T-helper 1 cell treated with Interleukin-12 subunit alpha and Interleukin-12 subunit beta and Interleukin-4 antibody, amounts not matched to agents 30 ng/mL and 1 ng/mL, for 36 hours (primary cell): ENCODE data around the gene KRT75. TPM values are rescaled to one million over a fixed set of nuclear protein-coding genes. Genes with fewer than 3 reads are reported as not detected.
"Not testable (repeated sequence)": the region's sequence is repeated elsewhere in the genome, so short reads cannot be mapped to it uniquely, and the experiment has no call there.

Experiments used
- intact Hi-C: fragments of 100-400 bp; cut with micrococcal nuclease; formaldehyde crosslinking; loops from one replicate; pipeline ENCODE4 v1.15.1; 2024
- total RNA-seq: library from RNA; stranded (reverse); gene quantifications from 2 replicates; pipeline ENCODE4 v1.2.3, GENCODE V29; 2022

The KRT75 gene
- total RNA-seq, 1 donor from 2014 or later: not detected

DNA sequence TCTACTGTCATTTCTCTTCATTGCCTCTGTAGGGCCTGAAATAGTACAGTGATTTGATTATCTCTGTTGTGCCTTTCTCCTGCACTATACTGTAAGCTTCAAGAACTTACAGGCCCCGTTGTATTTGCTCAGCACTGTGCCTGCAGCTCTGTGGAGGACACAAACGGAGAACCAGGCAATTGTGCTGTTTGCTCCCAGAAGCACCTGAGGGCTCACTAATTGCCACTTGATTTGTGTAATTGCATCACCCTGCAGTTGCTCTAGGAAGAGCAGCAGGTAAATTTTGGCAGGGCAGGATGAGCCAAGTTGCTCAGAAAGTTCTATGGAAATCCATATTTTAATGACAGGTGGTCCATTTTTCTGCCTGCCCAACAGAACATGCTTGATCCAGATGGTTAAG, 16.4 kb downstream of the KRT75 start:
- intact Hi-C loops: no loop called here

DNA sequence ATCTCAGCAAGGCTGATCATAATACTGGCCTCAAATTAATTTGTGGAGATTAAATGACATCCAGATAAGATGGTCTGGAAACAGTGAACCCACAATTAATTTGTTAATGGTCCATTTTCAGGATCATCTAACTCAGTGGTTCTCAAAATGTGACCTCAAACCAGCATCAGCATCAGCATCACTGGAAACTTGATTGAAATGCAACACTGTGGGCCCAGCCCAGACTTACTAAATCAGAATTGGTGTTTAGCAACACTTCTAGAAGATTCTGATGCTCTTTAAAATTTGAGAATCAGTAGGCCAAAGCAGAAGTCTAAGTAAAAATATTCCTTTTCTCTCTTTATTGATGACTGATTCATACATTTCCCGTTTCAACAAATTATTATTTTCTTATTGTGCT, 17.4 kb downstream of the KRT75 start:
- intact Hi-C loops: no loop called here

DNA sequence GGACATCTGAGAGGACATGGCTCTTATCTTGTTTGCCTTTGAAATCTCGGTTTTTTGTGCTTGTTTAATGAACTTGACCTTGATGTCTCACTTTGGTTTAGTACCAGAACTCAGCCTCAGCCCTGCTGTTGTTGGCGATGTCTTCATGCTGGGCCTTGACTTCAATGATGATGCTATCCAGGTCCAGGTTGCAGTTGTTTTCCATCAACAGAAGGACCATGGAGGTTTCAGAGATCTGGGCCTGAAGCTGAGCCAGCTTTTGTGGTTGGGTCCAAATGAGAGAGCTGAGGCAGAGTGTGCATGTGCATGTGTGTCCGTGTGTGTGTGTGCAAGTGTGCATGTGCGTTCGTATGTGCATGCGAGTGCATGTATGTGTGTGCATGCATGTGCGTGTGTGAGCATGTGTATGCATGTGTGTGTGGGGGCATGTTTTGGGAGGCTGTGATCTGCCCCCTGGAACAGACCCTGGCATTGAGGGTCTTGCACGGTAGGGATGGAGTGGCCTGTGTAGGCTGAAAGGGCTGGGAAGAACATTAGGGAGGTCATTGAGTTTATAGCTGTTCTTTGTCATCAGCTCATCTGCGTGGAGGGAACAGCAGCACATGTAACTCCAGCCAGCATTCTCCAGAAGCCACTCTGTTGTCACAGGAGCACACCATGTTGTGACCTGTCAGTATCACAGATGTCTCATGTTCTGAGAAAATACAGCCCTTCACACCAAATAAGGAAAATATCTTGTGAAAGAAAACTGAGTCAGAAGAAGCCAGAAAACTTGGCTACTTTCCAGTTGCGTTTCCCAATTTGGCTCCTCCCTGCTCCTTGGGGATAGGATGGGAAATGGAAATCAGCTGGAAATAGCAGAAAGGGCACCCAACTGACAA, 18.1 kb downstream of the KRT75 start:
- intact Hi-C loops: no loop called here

DNA sequence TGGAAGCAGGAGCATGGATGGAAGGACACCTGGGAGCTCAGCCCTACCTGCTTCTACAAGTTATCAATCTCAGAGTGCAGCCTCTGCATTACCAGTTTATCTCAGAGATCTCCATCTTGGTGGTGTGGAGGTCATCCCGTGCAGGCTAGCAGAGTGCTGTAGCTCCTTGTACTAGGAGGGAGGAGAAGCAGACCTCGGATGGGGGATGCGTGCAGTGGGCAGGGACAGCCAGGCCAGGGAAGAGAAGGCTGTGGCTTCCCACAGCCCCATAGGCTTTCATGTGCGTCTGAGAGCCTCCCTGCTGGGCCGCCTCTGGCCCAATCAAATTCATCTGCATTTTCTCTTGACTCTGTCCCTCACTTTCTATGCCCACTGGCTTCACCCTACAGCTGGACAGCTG, 19.2 kb downstream of the KRT75 start:
- intact Hi-C loops: no loop called here

- intact Hi-C loops: no loop called here
Observed at GRCh38 chr12:52413782-52414345, 20.3 kb downstream of the KRT75 start.

DNA sequence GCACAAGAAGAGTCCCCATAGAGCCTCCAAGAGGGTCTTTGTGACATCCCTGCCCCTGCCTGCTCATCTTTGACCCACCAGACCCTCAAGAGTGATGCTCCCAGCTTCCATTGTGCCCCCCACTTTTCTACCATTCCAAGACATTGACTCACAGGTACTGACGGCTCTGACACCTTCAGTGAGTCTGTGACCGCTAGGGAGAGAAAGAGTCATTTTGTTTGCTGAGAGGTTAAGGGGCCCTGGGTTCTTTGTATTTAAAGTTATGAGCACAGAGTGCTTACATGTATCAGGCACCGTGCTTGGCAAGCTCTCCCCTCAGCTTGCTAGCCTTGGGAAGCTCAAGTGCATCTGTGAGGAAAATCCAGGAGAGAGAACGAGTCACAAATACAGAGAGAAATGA, 21.0 kb downstream of the KRT75 start:
- intact Hi-C loops: no loop called here

GRCh38 chr12:52411815-52412214, 22.4 kb downstream of the KRT75 start:
- intact Hi-C loops: no loop called here

- intact Hi-C loops: not testable (repeated sequence)
Observed at GRCh38 chr12:52410589-52411248, 23.5 kb downstream of the KRT75 start.

DNA sequence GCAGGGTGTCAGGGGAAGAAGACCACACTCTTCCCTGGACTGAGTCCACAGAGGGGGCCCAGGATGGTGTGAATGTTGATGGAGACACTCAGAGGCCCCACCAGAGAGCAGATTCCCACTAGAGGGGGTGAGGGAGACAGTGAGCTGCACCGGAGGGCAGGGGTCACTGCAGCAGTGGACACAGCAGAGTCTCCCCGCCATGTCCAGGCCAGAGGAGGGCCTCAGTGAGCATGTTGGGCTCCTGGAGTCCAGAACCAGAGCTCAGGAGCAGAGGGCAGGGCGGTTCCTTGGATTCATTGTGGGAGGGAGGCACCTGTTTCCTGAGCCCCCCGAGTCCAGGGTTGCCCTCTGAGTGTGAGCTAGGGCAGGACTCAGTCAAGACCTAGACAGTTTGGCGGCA, 26.3 kb downstream of the KRT75 start:
- intact Hi-C loops: no loop called here

- intact Hi-C loops: no loop called here
Observed at GRCh38 chr12:52405922-52406385, 28.2 kb downstream of the KRT75 start, which contains the start of gene KRT82. Gene KRT82 (minus strand): TSS chr12:52406335. CDS start chr12:52406277, 58 bp downstream.

DNA sequence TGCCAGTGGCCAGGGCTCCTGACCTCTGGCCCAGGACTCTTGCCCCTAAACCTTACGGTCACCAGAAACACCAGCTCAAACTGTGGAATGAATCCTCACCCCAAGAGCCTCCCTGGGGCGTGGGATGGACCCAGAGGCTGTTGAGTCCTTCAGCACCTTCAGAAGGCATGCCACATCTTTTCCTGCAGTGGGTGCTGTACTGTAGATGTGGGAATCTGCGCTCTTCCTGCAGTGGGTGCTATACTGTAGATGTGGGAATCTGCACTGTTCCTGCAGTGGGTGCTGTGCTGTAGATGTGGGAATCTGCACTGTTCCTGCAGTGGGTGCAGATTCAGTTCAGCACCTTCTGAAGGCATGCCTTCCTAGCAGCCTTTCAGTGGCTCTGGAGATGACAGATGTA, 29.2 kb downstream of the KRT75 start:
- intact Hi-C loops: no loop called here

GRCh38 chr12:52403561-52403960, 30.6 kb downstream of the KRT75 start:
- intact Hi-C loops: no loop called here

- intact Hi-C loops: no loop called here
Observed at GRCh38 chr12:52402873-52403540, 31.2 kb downstream of the KRT75 start.

GRCh38 chr12:52402377-52402776, 31.8 kb downstream of the KRT75 start:
- intact Hi-C loops: no loop called here

DNA sequence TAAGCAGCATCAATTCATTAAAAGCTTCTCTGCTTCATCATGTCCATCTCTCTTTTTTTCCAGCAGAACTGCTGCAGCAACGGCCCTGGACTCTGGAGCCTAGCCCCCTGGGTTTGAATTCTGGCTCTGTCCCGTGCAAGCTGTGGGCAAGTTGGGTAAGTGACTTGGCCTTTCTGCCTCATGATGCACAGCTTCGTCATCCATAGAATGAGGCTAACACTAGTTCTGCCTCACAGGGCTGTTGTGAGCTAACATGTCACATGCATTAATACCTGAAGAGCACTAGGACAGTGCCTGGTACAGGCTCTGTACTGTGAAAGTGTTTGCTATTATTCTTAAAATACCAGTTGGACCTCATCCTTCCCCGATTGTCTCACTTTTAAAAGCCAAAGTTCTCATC, 32.2 kb downstream of the KRT75 start:
- intact Hi-C loops: no loop called here

DNA sequence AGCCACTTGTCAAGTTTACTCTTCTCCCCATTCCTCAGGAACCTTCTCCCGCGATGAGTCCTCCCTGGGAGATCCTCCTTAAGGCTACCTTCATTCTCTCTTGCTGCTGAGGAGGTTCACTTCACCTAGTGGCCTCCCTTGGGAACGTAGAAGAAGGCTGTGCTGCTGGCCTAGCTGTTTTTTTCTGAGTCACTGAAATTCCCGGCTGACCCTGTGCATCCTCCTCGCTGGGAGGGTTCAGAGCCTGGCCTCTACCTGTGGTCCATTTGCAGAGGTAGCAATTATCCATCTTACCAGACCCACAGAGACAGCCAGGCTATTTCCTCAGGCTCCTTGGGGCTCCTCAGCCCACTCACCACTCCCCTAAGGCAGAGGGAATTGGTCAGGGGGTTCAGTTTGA, 32.6 kb downstream of the KRT75 start:
- intact Hi-C loops: no loop called here

DNA sequence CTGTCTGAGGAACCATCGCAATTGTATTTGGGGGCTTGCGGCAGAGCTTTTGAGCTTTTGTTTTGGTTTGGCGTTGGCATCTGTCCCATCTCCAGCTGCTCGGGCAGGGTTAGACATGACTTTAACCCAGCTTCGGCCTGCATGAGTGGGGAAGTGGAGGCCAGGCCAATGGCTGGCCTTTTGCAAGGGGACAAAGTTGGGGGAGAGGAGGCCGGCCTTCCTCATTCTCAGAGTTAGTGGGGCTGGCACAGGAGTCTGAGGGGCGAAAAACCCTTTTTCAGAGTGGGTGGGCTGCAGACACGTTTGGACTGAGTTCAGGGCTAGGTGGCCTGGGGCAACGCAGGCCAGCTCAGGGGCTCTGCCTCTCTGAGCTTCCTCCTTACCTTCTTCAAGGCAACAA, 33.3 kb downstream of the KRT75 start:
- intact Hi-C loops: no loop called here

DNA sequence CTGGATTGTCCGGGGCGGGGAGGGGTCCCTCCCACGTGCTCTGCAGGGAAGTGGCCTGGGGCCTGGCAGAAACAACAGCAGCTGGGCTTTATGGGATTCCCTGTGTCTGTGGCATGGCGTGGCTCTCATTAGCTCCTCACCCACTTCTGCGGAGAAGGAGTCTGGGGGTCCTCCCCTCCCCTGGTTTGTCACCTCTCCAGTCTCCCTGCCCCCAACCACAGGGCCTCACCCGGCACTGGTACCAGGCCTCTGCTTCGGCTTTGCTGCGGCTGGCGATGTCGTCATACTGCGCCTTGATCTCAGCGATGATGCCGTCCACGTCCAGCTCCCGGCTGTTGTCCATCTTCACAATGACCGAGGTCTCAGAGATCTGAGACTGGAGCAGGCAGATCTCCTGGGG, 34.4 kb downstream of the KRT75 start:
- intact Hi-C loops: no loop called here

GRCh38 chr12:52398176-52398575, 36.0 kb downstream of the KRT75 start:
- intact Hi-C loops: no loop called here

GRCh38 chr12:52396656-52397055, 37.5 kb downstream of the KRT75 start:
- intact Hi-C loops: no loop called here

- intact Hi-C loops: no loop called here
Observed at GRCh38 chr12:52395761-52396434, 38.3 kb downstream of the KRT75 start.
